ENCODE results near the gene GRSF1.

DNA sequence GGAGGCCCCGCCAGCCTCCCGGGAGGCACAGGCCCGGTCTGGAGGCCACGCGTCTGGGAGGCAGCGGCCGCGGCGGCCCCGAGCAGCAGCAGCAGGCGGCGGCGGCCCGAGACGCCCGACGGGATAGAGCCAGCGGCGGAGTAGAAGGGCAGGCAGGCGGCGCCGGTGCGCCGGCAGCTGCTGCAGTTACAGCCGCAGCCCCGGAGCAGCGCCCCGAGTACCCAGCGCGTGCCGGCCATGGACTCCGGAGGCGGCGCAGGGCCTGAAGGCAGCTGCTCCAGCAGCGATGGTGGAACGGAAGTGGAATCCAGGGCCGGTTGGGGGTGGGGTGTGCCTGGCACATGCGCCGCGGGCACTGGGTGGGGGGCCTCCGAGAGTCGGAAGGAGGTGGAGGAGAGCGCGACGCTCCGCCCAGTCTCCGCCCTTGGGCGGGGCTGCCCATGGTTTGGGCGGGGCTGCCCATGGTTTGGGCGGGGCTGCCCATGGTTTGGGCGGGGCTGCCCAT lies at the start of gene GRSF1:
- TF ChIP-seq, protein P1, sequence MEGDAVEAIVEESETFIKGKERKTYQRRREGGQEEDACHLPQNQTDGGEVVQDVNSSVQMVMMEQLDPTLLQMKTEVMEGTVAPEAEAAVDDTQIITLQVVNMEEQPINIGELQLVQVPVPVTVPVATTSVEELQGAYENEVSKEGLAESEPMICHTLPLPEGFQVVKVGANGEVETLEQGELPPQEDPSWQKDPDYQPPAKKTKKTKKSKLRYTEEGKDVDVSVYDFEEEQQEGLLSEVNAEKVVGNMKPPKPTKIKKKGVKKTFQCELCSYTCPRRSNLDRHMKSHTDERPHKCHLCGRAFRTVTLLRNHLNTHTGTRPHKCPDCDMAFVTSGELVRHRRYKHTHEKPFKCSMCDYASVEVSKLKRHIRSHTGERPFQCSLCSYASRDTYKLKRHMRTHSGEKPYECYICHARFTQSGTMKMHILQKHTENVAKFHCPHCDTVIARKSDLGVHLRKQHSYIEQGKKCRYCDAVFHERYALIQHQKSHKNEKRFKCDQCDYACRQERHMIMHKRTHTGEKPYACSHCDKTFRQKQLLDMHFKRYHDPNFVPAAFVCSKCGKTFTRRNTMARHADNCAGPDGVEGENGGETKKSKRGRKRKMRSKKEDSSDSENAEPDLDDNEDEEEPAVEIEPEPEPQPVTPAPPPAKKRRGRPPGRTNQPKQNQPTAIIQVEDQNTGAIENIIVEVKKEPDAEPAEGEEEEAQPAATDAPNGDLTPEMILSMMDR (conservative IDR thresholded peaks at IDR 0.05; ENCODE audit: low read depth, low read length), result no peak
- TF ChIP-seq EZH2 (IDR thresholded peaks at IDR 0.05; ENCODE audit: borderline replicate concordance, low read depth, low read length, poor library complexity, severe bottlenecking), result no peak
